Measurements from ENCODE around the gene CTNNA3.

CTNNA3 gene

GRCh38 chr10:66848856-66849255, 847.1 kb downstream of the CTNNA3 start:
- Histone ChIP-seq H3K9me3 (ENCODE audit: control insufficient read depth, insufficient read depth, low read length) (no peaks in the 10 kb centered on the region), H3K4me1 (ENCODE audit: insufficient read depth, low read length) (peaks cover 6% of the 10 kb centered on the region; the same call in 1 of the 2 replicates), H3K36me3 (ENCODE audit: insufficient read depth, low read length) (no peaks in the 10 kb centered on the region), H3K9ac (ENCODE audit: low read depth, low read length) (no peak overlapping the region)

GRCh38 chr10:66844176-66844942, 851.6 kb downstream of the CTNNA3 start:
- peaks cover 6% of the 10 kb centered on the region; the same call in 1 of the 2 replicates for H3K4me1 ChIP-seq (ENCODE audit: insufficient read depth, low read length)
- H3K9me3 ChIP-seq (ENCODE audit: control insufficient read depth, insufficient read depth, low read length): no peaks in the 10 kb centered on the region
- H3K9ac ChIP-seq (ENCODE audit: low read depth, low read length): no peak overlapping the region
- no peaks in the 10 kb centered on the region for H3K36me3 ChIP-seq (ENCODE audit: insufficient read depth, low read length)

GRCh38 chr10:66843396-66843795, 852.6 kb downstream of the CTNNA3 start:
- H3K4me1 ChIP-seq (ENCODE audit: insufficient read depth, low read length): peaks cover 6% of the 10 kb centered on the region; the same call in 1 of the 2 replicates
- H3K36me3 ChIP-seq (ENCODE audit: insufficient read depth, low read length): no peaks in the 10 kb centered on the region
- no peaks in the 10 kb centered on the region for H3K9me3 ChIP-seq (ENCODE audit: control insufficient read depth, insufficient read depth, low read length)
- H3K9ac ChIP-seq (ENCODE audit: low read depth, low read length): no peak overlapping the region

- no peaks in the 10 kb centered on the region for H3K9me3 ChIP-seq (ENCODE audit: control insufficient read depth, insufficient read depth, low read length)
- peaks cover 6% of the 10 kb centered on the region; the same call in 1 of the 2 replicates for H3K4me1 ChIP-seq (ENCODE audit: insufficient read depth, low read length)
- no peaks in the 10 kb centered on the region for H3K36me3 ChIP-seq (ENCODE audit: insufficient read depth, low read length)
- H3K9ac ChIP-seq (ENCODE audit: low read depth, low read length): no peak overlapping the region
Observed at GRCh38 chr10:66842867-66843266, 853.1 kb downstream of the CTNNA3 start.

GRCh38 chr10:66842371-66842770, 853.6 kb downstream of the CTNNA3 start:
- no peaks in the 10 kb centered on the region for H3K36me3 ChIP-seq (ENCODE audit: insufficient read depth, low read length)
- H3K9ac ChIP-seq (ENCODE audit: low read depth, low read length): no peak overlapping the region
- peaks cover 6% of the 10 kb centered on the region; the same call in 1 of the 2 replicates for H3K4me1 ChIP-seq (ENCODE audit: insufficient read depth, low read length)
- H3K9me3 ChIP-seq (ENCODE audit: control insufficient read depth, insufficient read depth, low read length): no peaks in the 10 kb centered on the region

- Histone ChIP-seq H3K9me3 (ENCODE audit: control insufficient read depth, insufficient read depth, low read length) (no peaks in the 10 kb centered on the region), H3K9ac (ENCODE audit: low read depth, low read length) (no peak overlapping the region), H3K4me1 (ENCODE audit: insufficient read depth, low read length) (peaks cover 24% of the 10 kb centered on the region), H3K36me3 (ENCODE audit: insufficient read depth, low read length) (no peaks in the 10 kb centered on the region)
Observed at GRCh38 chr10:66838656-66839055, 857.3 kb downstream of the CTNNA3 start.

GRCh38 chr10:66837990-66838389, 858.0 kb downstream of the CTNNA3 start:
- Histone ChIP-seq H3K9me3 (ENCODE audit: control insufficient read depth, insufficient read depth, low read length) (no peaks in the 10 kb centered on the region), H3K4me1 (ENCODE audit: insufficient read depth, low read length) (peaks cover 26% of the 10 kb centered on the region), H3K9ac (ENCODE audit: low read depth, low read length) (no peak overlapping the region), H3K36me3 (ENCODE audit: insufficient read depth, low read length) (no peaks in the 10 kb centered on the region)

- H3K4me1 ChIP-seq (ENCODE audit: insufficient read depth, low read length): peaks cover 26% of the 10 kb centered on the region
- no peak overlapping the region for H3K9ac ChIP-seq (ENCODE audit: low read depth, low read length)
- H3K9me3 ChIP-seq (ENCODE audit: control insufficient read depth, insufficient read depth, low read length): no peaks in the 10 kb centered on the region
- no peaks in the 10 kb centered on the region for H3K36me3 ChIP-seq (ENCODE audit: insufficient read depth, low read length)
Observed at GRCh38 chr10:66837335-66837734, 858.7 kb downstream of the CTNNA3 start.

GRCh38 chr10:66836771-66837170, 859.2 kb downstream of the CTNNA3 start:
- H3K9ac ChIP-seq (ENCODE audit: low read depth, low read length): no peak overlapping the region
- H3K9me3 ChIP-seq (ENCODE audit: control insufficient read depth, insufficient read depth, low read length): no peaks in the 10 kb centered on the region
- peaks cover 26% of the 10 kb centered on the region for H3K4me1 ChIP-seq (ENCODE audit: insufficient read depth, low read length)
- no peaks in the 10 kb centered on the region for H3K36me3 ChIP-seq (ENCODE audit: insufficient read depth, low read length)

- Histone ChIP-seq H3K36me3 (ENCODE audit: insufficient read depth, low read length) (no peaks in the 10 kb centered on the region), H3K9ac (ENCODE audit: low read depth, low read length) (no peak overlapping the region), H3K9me3 (ENCODE audit: control insufficient read depth, insufficient read depth, low read length) (no peaks in the 10 kb centered on the region), H3K4me1 (ENCODE audit: insufficient read depth, low read length) (peaks cover 26% of the 10 kb centered on the region)
Observed at GRCh38 chr10:66836057-66836456, 859.9 kb downstream of the CTNNA3 start.

- H3K36me3 ChIP-seq (ENCODE audit: insufficient read depth, low read length): no peaks in the 10 kb centered on the region
- H3K9ac ChIP-seq (ENCODE audit: low read depth, low read length): no peak overlapping the region
- peaks cover 26% of the 10 kb centered on the region for H3K4me1 ChIP-seq (ENCODE audit: insufficient read depth, low read length)
- no peaks in the 10 kb centered on the region for H3K9me3 ChIP-seq (ENCODE audit: control insufficient read depth, insufficient read depth, low read length)
Observed at GRCh38 chr10:66835400-66835799, 860.6 kb downstream of the CTNNA3 start.

- Histone ChIP-seq H3K36me3 (ENCODE audit: insufficient read depth, low read length) (no peaks in the 10 kb centered on the region), H3K9ac (ENCODE audit: low read depth, low read length) (no peak overlapping the region), H3K9me3 (ENCODE audit: control insufficient read depth, insufficient read depth, low read length) (no peaks in the 10 kb centered on the region), H3K4me1 (ENCODE audit: insufficient read depth, low read length) (peaks cover 26% of the 10 kb centered on the region)
Observed at GRCh38 chr10:66834802-66835201, 861.2 kb downstream of the CTNNA3 start.

- H3K9me3 ChIP-seq (ENCODE audit: control insufficient read depth, insufficient read depth, low read length): no peaks in the 10 kb centered on the region
- H3K9ac ChIP-seq (ENCODE audit: low read depth, low read length): no peak overlapping the region
- H3K4me1 ChIP-seq (ENCODE audit: insufficient read depth, low read length): peaks cover 26% of the 10 kb centered on the region
- no peaks in the 10 kb centered on the region for H3K36me3 ChIP-seq (ENCODE audit: insufficient read depth, low read length)
Observed at GRCh38 chr10:66833861-66834260, 862.1 kb downstream of the CTNNA3 start.

GRCh38 chr10:66832781-66833422, 863.1 kb downstream of the CTNNA3 start:
- no peaks in the 10 kb centered on the region for H3K36me3 ChIP-seq (ENCODE audit: insufficient read depth, low read length)
- no peaks in the 10 kb centered on the region for H3K9me3 ChIP-seq (ENCODE audit: control insufficient read depth, insufficient read depth, low read length)
- H3K4me1 ChIP-seq (ENCODE audit: insufficient read depth, low read length): peaks cover 26% of the 10 kb centered on the region
- no peak overlapping the region for H3K9ac ChIP-seq (ENCODE audit: low read depth, low read length)

GRCh38 chr10:66828957-66829356, 867.0 kb downstream of the CTNNA3 start:
- H3K36me3 ChIP-seq (ENCODE audit: insufficient read depth, low read length): no peaks in the 10 kb centered on the region
- H3K9ac ChIP-seq (ENCODE audit: low read depth, low read length): no peak overlapping the region
- H3K9me3 ChIP-seq (ENCODE audit: control insufficient read depth, insufficient read depth, low read length): no peaks in the 10 kb centered on the region
- peaks cover 5% of the 10 kb centered on the region for H3K4me1 ChIP-seq (ENCODE audit: insufficient read depth, low read length)

Data from ES-I3 (cell line).